ENCODE measurements around the gene PRKD1. TPM values are rescaled to one million over a fixed set of nuclear protein-coding genes. Genes with fewer than 3 reads are reported as not detected.

The PRKD1 gene
- polyA plus RNA-seq, 1 of the 3 experiments (the other 2 are of a cell fraction) = 0.07 TPM

- TF ChIP-seq, protein P1, sequence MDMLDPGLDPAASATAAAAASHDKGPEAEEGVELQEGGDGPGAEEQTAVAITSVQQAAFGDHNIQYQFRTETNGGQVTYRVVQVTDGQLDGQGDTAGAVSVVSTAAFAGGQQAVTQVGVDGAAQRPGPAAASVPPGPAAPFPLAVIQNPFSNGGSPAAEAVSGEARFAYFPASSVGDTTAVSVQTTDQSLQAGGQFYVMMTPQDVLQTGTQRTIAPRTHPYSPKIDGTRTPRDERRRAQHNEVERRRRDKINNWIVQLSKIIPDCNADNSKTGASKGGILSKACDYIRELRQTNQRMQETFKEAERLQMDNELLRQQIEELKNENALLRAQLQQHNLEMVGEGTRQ (IDR thresholded peaks at IDR 0.05; ENCODE audit: borderline replicate concordance, low read depth, low read length) = no peak
- TF ChIP-seq RXRA (IDR thresholded peaks at IDR 0.05; ENCODE audit: borderline replicate concordance, low read depth) = no peak
- no peak for TF ChIP-seq TAF1 (IDR thresholded peaks at IDR 0.05; ENCODE audit: borderline replicate concordance, low read depth, low read length)
- no peak for TF ChIP-seq RAD21 (IDR thresholded peaks at IDR 0.05; ENCODE audit: low read length)
- no peak for TF ChIP-seq EZH2phosphoT487 (IDR thresholded peaks at IDR 0.05; ENCODE audit: borderline replicate concordance, low read depth)
- no peak for TF ChIP-seq YY1 (IDR thresholded peaks at IDR 0.05; ENCODE audit: low read depth)
- no peak for TF ChIP-seq IRF3 (IDR thresholded peaks at IDR 0.05; ENCODE audit: low read depth, low read length)
- TF ChIP-seq SIN3A (IDR thresholded peaks at IDR 0.05; ENCODE audit: borderline replicate concordance, low read depth, low read length) = no peak
- TF ChIP-seq MEF2A (IDR thresholded peaks at IDR 0.05; ENCODE audit: borderline replicate concordance, low read depth) = no peak
- no peak for TF ChIP-seq MXI1 (IDR thresholded peaks at IDR 0.05; ENCODE audit: low read depth, low read length)
Measured at GRCh38 chr14:29906256-29906870, 21.3 kb downstream of the PRKD1 start (continued).

DNA sequence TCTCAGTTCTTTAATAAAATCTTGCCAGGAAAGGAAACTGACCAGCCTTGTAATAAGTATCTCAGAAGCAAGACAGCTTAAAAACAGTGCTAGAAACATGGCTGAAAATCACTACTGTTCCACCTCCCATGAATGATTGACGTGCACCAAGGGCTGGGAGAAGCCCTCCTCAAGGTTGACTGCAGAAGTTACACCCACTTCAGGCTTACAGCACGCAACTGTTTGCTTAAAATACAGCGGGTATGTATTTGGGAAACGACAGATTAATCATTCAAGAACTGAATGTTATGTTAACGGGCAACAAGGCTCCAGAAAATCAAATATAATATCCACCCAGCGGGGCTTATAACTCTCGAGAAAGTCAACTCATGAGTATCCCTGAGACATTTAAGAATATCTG, 22.1 kb downstream of the PRKD1 start:
- POLR2A ChIA-PET = no interaction called here
- no peaks in the 10 kb centered on the region for H3K79me2 ChIP-seq (ENCODE audit: insufficient read depth)

More for the DNA sequence above, 22.1 kb downstream of the PRKD1 start:
- H3K4me2 ChIP-seq = no peak overlapping the region
- no peaks in the 10 kb centered on the region for H3F3A ChIP-seq (replicated peaks; ENCODE audit: insufficient read depth)
- H2AFZ ChIP-seq (ENCODE audit: low read depth) = no peak overlapping the region
- TF ChIP-seq EP300 (IDR thresholded peaks at IDR 0.05; ENCODE audit: borderline replicate concordance in 1 of 2, low read depth in 1 of 2, low read length in 1 of 2) (no peak), GATA2 (CRISPR knock-in tag; IDR thresholded peaks at IDR 0.05) (no peak), FOXM1 (IDR thresholded peaks at IDR 0.05; ENCODE audit: low read depth) (no peak), NRF1 (IDR thresholded peaks at IDR 0.05; ENCODE audit: low read depth, low read length) (no peak), PBX3 (IDR thresholded peaks at IDR 0.05) (no peak), SIN3A (IDR thresholded peaks at IDR 0.05; ENCODE audit: borderline replicate concordance, low read depth, low read length) (no peak), GABPA (IDR thresholded peaks at IDR 0.05; ENCODE audit: low read depth) (no peak), CHD2 (IDR thresholded peaks at IDR 0.05; ENCODE audit: low read length, partially characterized antibody) (no peak), FOXJ3 (CRISPR knock-in tag; IDR thresholded peaks at IDR 0.05) (no peak), IRF3 (IDR thresholded peaks at IDR 0.05; ENCODE audit: low read depth, low read length) (no peak), RAD21 (IDR thresholded peaks at IDR 0.05; ENCODE audit: low read length) (no peak)
- TF ChIP-seq, protein P2, sequence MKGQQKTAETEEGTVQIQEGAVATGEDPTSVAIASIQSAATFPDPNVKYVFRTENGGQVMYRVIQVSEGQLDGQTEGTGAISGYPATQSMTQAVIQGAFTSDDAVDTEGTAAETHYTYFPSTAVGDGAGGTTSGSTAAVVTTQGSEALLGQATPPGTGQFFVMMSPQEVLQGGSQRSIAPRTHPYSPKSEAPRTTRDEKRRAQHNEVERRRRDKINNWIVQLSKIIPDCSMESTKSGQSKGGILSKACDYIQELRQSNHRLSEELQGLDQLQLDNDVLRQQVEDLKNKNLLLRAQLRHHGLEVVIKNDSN (IDR thresholded peaks at IDR 0.05; ENCODE audit: borderline replicate concordance, low read depth) = no peak
- TF ChIP-seq, protein P3, sequence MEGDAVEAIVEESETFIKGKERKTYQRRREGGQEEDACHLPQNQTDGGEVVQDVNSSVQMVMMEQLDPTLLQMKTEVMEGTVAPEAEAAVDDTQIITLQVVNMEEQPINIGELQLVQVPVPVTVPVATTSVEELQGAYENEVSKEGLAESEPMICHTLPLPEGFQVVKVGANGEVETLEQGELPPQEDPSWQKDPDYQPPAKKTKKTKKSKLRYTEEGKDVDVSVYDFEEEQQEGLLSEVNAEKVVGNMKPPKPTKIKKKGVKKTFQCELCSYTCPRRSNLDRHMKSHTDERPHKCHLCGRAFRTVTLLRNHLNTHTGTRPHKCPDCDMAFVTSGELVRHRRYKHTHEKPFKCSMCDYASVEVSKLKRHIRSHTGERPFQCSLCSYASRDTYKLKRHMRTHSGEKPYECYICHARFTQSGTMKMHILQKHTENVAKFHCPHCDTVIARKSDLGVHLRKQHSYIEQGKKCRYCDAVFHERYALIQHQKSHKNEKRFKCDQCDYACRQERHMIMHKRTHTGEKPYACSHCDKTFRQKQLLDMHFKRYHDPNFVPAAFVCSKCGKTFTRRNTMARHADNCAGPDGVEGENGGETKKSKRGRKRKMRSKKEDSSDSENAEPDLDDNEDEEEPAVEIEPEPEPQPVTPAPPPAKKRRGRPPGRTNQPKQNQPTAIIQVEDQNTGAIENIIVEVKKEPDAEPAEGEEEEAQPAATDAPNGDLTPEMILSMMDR (IDR thresholded peaks at IDR 0.05) = no peak
- TF ChIP-seq, protein P1 (IDR thresholded peaks at IDR 0.05; ENCODE audit: borderline replicate concordance, low read depth, low read length) = no peak
- H3K27ac ChIP-seq (ENCODE audit: low read depth in 2 of 2, low read length in 1 of 2) = no peak overlapping the region
- H3K9me2 ChIP-seq = no peaks in the 10 kb centered on the region
- WGBS (ENCODE audit: low lambda C conversion rate) = 8% methylated on average over 7 of the region's 7 CpGs
- no peaks in the 10 kb centered on the region for H4K20me1 ChIP-seq (ENCODE audit: insufficient read depth)
- H3K27me3 ChIP-seq (ENCODE audit: insufficient read depth) = no peaks in the 10 kb centered on the region; the same call in 1 of the 2 replicates
- H3K9ac ChIP-seq = no peak overlapping the region
- no peak overlapping the region for H3K4me3 ChIP-seq (ENCODE audit: low read depth in 2 of 2, low read length in 1 of 2)
- H3K4me1 ChIP-seq (ENCODE audit: control insufficient read depth in 1 of 2, insufficient read depth in 2 of 2, low read depth in 1 of 2, low read length in 1 of 2) = no peaks in the 10 kb centered on the region
- H3K9me3 ChIP-seq = no peaks in the 10 kb centered on the region
- no peak for DNase-seq
- CTCF ChIA-PET = no interaction called here
- H3K36me3 ChIP-seq (replicated peaks in 1 of 2; ENCODE audit: control insufficient read depth in 1 of 2, insufficient read depth in 2 of 2, low read length in 1 of 2) = no peaks in the 10 kb centered on the region

Data from SK-N-SH (cell line).